ENCODE data around the gene SPSB3.

SPSB3 gene

GRCh38 chr16:1788095-1788707 lies 5.8 kb upstream of the SPSB3 start:
- no peak for DNase-seq

GRCh38 chr16:1787322-1788094 lies 5.1 kb upstream of the SPSB3 start:
- no peak for DNase-seq

- DNase-seq: no peak
These were observed 4.6 kb upstream of the SPSB3 start for GRCh38 chr16:1787056-1787321.

GRCh38 chr16:1786242-1787055 lies 4.1 kb upstream of the SPSB3 start:
- DNase-seq: no peak

- no peak for DNase-seq
These were observed 3.4 kb upstream of the SPSB3 start for GRCh38 chr16:1785846-1786170.

- DNase-seq: no peak
These were observed 2.8 kb upstream of the SPSB3 start for GRCh38 chr16:1784977-1785845.

- no peak for DNase-seq
These were observed 488 bp downstream of the SPSB3 start for GRCh38 chr16:1781758-1782407.

- no peak for DNase-seq
These were observed 1.1 kb downstream of the SPSB3 start for GRCh38 chr16:1781254-1781653.

GRCh38 chr16:1780677-1781072 lies 1.7 kb downstream of the SPSB3 start:
- no peak for DNase-seq

GRCh38 chr16:1779741-1780676 lies 2.4 kb downstream of the SPSB3 start:
- DNase-seq: no peak

- no peak for DNase-seq
These were observed 3.1 kb downstream of the SPSB3 start for GRCh38 chr16:1779234-1779701.

- DNase-seq: no peak
These were observed 3.9 kb downstream of the SPSB3 start for GRCh38 chr16:1778200-1779179.

- no peak for DNase-seq
These were observed 4.8 kb downstream of the SPSB3 start for GRCh38 chr16:1777375-1778199.

GRCh38 chr16:1776991-1777374 lies 5.4 kb downstream of the SPSB3 start:
- no peak for DNase-seq

- DNase-seq: no peak
These were observed 5.8 kb downstream of the SPSB3 start for GRCh38 chr16:1776672-1776955.

GRCh38 chr16:1775846-1776671 lies 6.3 kb downstream of the SPSB3 start:
- no peak for DNase-seq

GRCh38 chr16:1775006-1775845 lies 7.1 kb downstream of the SPSB3 start:
- no peak for DNase-seq

- no peak for DNase-seq
These were observed 8.0 kb downstream of the SPSB3 start for GRCh38 chr16:1774448-1774780.
